ENCODE data around the gene WEE2.

- no peak for TF ChIP-seq SIN3A (IDR thresholded peaks at IDR 0.05; ENCODE audit: borderline replicate concordance, insufficient read depth, low read length)
- TF ChIP-seq REST (IDR thresholded peaks at IDR 0.05; ENCODE audit: insufficient read depth in 1 of 2, low read depth in 2 of 2, low read length in 2 of 2), result no peak
- TF ChIP-seq TAF1 (IDR thresholded peaks at IDR 0.05; ENCODE audit: borderline replicate concordance, insufficient read depth, low read length), result no peak
- TF ChIP-seq POLR2AphosphoS5 (IDR thresholded peaks at IDR 0.05; ENCODE audit: low read depth, low read length), result no peak
- TF ChIP-seq FOXP2 (optimal IDR thresholded peaks at IDR 0.05; ENCODE audit: borderline replicate concordance, extremely low read depth, extremely low read length, insufficient read depth), result no peak
Observed at GRCh38 chr7:141709318-141709717, 1.2 kb downstream of the WEE2 start.

All from PFSK-1 (cell line).